ENCODE measurements around the gene SPOCD1.

Gene SPOCD1

GRCh38 chr1:31782421-31783410 is 33.1 kb downstream of the SPOCD1 start:
- no peaks in the 10 kb centered on the region for H3K36me3 ChIP-seq (ENCODE audit: control insufficient read depth, insufficient read depth, low read length)

GRCh38 chr1:31781756-31782371 is 34.0 kb downstream of the SPOCD1 start:
- Histone ChIP-seq H3K9ac (ENCODE audit: low read length) (no peak overlapping the region), H3K36me3 (ENCODE audit: control insufficient read depth, insufficient read depth, low read length) (no peaks in the 10 kb centered on the region), H3K4me1 (ENCODE audit: control insufficient read depth, insufficient read depth, low read length) (peaks cover 14% of the 10 kb centered on the region), H3K27me3 (ENCODE audit: control insufficient read depth, insufficient read depth, low read length) (peaks cover 2% of the 10 kb centered on the region), H3K9me3 (ENCODE audit: control insufficient read depth, low read length) (no peaks in the 10 kb centered on the region), H3K4me3 (ENCODE audit: low read length) (no peak overlapping the region)

More at GRCh38 chr1:31782421-31783410, 33.1 kb downstream of the SPOCD1 start:
- Histone ChIP-seq H3K27me3 (ENCODE audit: control insufficient read depth, insufficient read depth, low read length) (no peaks in the 10 kb centered on the region), H3K4me1 (ENCODE audit: control insufficient read depth, insufficient read depth, low read length) (peaks cover 14% of the 10 kb centered on the region), H3K9me3 (ENCODE audit: control insufficient read depth, low read length) (no peaks in the 10 kb centered on the region), H3K9ac (ENCODE audit: low read length) (no peak overlapping the region), H3K4me3 (ENCODE audit: low read length) (no peak overlapping the region)

DNA sequence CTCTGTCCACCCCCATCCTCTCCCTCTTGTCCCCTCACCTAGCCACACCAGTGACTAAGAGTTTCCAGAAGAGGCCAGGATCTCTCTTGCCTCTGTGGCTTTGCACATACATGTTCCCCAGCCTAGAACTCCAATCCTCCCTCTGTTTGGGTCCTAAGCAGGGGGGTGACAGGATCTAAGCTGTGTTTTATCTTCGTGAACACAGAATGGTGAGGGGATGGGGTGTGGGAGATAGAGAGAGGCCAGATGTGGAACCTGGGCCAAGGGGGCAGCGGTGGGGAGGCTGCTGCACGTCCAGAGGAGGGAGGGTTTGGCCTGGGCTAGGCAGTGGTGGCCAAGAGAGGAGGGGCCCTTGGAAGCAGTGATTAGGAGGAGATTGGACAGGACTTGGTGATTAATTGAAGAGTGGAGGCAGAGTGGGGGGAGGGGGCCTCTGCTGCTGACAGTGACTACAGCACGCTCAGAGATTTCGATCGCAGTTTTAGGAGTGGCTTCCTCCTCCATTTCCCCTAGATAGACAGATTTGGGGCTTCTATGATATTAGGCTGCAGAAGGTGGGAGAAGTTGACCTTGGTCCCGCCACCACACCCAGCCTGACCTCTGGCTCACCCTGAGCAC is 34.6 kb downstream of the SPOCD1 start:
- Histone ChIP-seq H3K9ac (ENCODE audit: low read length) (no peak overlapping the region), H3K4me1 (ENCODE audit: control insufficient read depth, insufficient read depth, low read length) (peaks cover 8% of the 10 kb centered on the region), H3K27me3 (ENCODE audit: control insufficient read depth, insufficient read depth, low read length) (peaks cover 9% of the 10 kb centered on the region), H3K36me3 (ENCODE audit: control insufficient read depth, insufficient read depth, low read length) (no peaks in the 10 kb centered on the region), H3K4me3 (ENCODE audit: low read length) (no peak overlapping the region), H3K9me3 (ENCODE audit: control insufficient read depth, low read length) (no peaks in the 10 kb centered on the region)

DNA sequence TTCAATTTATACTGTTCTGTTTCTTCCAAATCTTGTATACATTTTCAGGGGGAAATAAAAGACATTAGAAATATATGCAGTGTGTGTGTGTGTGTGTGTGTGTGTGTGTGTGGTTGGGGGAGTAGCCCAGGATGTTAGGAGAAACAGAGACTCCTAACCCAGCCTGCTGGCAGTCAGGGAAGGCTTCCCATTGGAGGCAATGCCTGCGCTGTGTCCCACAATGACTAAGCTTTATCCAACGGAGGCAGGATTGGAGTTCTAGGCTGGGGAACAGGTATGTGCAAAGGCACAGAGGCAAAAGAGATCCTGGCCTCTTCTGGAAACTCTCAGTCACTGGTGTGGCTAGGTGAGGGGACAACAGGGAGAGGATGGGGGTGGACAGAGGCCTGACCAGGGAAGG is 35.2 kb downstream of the SPOCD1 start:
- no peaks in the 10 kb centered on the region for H3K9me3 ChIP-seq (ENCODE audit: control insufficient read depth, low read length)
- H3K4me1 ChIP-seq (ENCODE audit: control insufficient read depth, insufficient read depth, low read length), result peaks cover 7% of the 10 kb centered on the region
- H3K27me3 ChIP-seq (ENCODE audit: control insufficient read depth, insufficient read depth, low read length), result peaks cover 9% of the 10 kb centered on the region
- no peak overlapping the region for H3K9ac ChIP-seq (ENCODE audit: low read length)
- no peaks in the 10 kb centered on the region for H3K36me3 ChIP-seq (ENCODE audit: control insufficient read depth, insufficient read depth, low read length)
- H3K4me3 ChIP-seq (ENCODE audit: low read length), result no peak overlapping the region

GRCh38 chr1:31779687-31780086 is 36.1 kb downstream of the SPOCD1 start:
- peaks cover 7% of the 10 kb centered on the region for H3K4me1 ChIP-seq (ENCODE audit: control insufficient read depth, insufficient read depth, low read length)
- H3K9ac ChIP-seq (ENCODE audit: low read length), result no peak overlapping the region
- no peak overlapping the region for H3K4me3 ChIP-seq (ENCODE audit: low read length)
- H3K27me3 ChIP-seq (ENCODE audit: control insufficient read depth, insufficient read depth, low read length), result peaks cover 15% of the 10 kb centered on the region
- H3K9me3 ChIP-seq (ENCODE audit: control insufficient read depth, low read length), result no peaks in the 10 kb centered on the region
- no peaks in the 10 kb centered on the region for H3K36me3 ChIP-seq (ENCODE audit: control insufficient read depth, insufficient read depth, low read length)

GRCh38 chr1:31778763-31779488 is 36.9 kb downstream of the SPOCD1 start:
- H3K27me3 ChIP-seq (ENCODE audit: control insufficient read depth, insufficient read depth, low read length), result peaks cover 22% of the 10 kb centered on the region
- H3K9ac ChIP-seq (ENCODE audit: low read length), result no peak overlapping the region
- peaks cover 7% of the 10 kb centered on the region for H3K4me1 ChIP-seq (ENCODE audit: control insufficient read depth, insufficient read depth, low read length)
- no peaks in the 10 kb centered on the region for H3K9me3 ChIP-seq (ENCODE audit: control insufficient read depth, low read length)
- H3K36me3 ChIP-seq (ENCODE audit: control insufficient read depth, insufficient read depth, low read length), result no peaks in the 10 kb centered on the region
- no peak overlapping the region for H3K4me3 ChIP-seq (ENCODE audit: low read length)

DNA sequence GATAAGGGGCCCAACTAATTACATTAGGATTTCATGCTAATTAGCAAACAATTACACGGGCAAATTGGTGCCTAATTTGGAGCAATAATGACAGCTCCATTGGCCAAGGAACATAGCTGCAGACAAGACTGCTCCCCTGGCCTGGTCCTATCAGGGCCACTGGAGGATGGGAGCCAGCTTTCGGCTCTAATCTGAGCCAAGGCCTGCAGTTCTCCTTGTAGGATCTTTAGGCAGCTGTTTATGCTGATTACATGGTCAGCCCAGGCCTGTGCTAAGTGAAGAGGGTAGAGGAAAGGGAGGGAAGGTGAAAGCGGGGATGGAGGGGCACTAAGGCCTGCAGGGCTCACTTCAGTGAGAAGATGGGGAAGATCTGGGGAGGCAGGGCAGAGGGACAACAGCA is 39.3 kb downstream of the SPOCD1 start:
- peaks cover 16% of the 10 kb centered on the region for H3K4me1 ChIP-seq (ENCODE audit: control insufficient read depth, insufficient read depth, low read length)
- H3K36me3 ChIP-seq (ENCODE audit: control insufficient read depth, insufficient read depth, low read length), result no peaks in the 10 kb centered on the region
- no peak overlapping the region for H3K4me3 ChIP-seq (ENCODE audit: low read length)
- H3K9ac ChIP-seq (ENCODE audit: low read length), result no peak overlapping the region
- peaks cover 46% of the 10 kb centered on the region for H3K27me3 ChIP-seq (ENCODE audit: control insufficient read depth, insufficient read depth, low read length)
- no peaks in the 10 kb centered on the region for H3K9me3 ChIP-seq (ENCODE audit: control insufficient read depth, low read length)

GRCh38 chr1:31776032-31776431 is 39.8 kb downstream of the SPOCD1 start:
- no peak overlapping the region for H3K9ac ChIP-seq (ENCODE audit: low read length)
- no peak overlapping the region for H3K4me3 ChIP-seq (ENCODE audit: low read length)
- H3K27me3 ChIP-seq (ENCODE audit: control insufficient read depth, insufficient read depth, low read length), result peaks cover 51% of the 10 kb centered on the region
- no peaks in the 10 kb centered on the region for H3K36me3 ChIP-seq (ENCODE audit: control insufficient read depth, insufficient read depth, low read length)
- H3K9me3 ChIP-seq (ENCODE audit: control insufficient read depth, low read length), result no peaks in the 10 kb centered on the region
- peaks cover 11% of the 10 kb centered on the region for H3K4me1 ChIP-seq (ENCODE audit: control insufficient read depth, insufficient read depth, low read length)

GRCh38 chr1:31775210-31775999 is 40.4 kb downstream of the SPOCD1 start:
- Histone ChIP-seq H3K4me3 (ENCODE audit: low read length) (no peak overlapping the region), H3K4me1 (ENCODE audit: control insufficient read depth, insufficient read depth, low read length) (peaks cover 11% of the 10 kb centered on the region), H3K9ac (ENCODE audit: low read length) (no peak overlapping the region), H3K9me3 (ENCODE audit: control insufficient read depth, low read length) (no peaks in the 10 kb centered on the region), H3K36me3 (ENCODE audit: control insufficient read depth, insufficient read depth, low read length) (no peaks in the 10 kb centered on the region), H3K27me3 (ENCODE audit: control insufficient read depth, insufficient read depth, low read length) (peaks cover 57% of the 10 kb centered on the region)

DNA sequence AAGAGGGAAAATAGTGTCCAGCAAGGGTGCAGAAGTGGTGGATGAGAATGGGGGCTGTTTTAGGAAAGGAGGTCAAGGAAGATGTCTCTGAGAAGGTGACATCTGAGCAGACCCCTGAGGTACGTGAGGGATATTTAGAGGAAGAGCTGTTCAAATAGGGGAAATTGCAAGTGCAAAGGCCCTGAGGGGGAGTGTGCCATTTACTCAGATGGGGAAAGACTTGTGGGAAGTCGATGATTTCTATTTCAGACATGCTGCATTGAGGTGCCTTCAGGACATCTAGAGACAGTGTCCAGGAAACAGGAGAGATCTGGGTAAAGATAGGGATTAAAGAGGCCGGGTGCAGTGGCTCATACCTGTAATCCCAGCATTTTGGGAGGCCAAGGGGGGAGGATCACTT is 41.3 kb downstream of the SPOCD1 start:
- no peak overlapping the region for H3K9ac ChIP-seq (ENCODE audit: low read length)
- H3K36me3 ChIP-seq (ENCODE audit: control insufficient read depth, insufficient read depth, low read length), result no peaks in the 10 kb centered on the region
- H3K27me3 ChIP-seq (ENCODE audit: control insufficient read depth, insufficient read depth, low read length), result peaks cover 67% of the 10 kb centered on the region
- no peak overlapping the region for H3K4me3 ChIP-seq (ENCODE audit: low read length)
- no peaks in the 10 kb centered on the region for H3K9me3 ChIP-seq (ENCODE audit: control insufficient read depth, low read length)
- peaks cover 11% of the 10 kb centered on the region for H3K4me1 ChIP-seq (ENCODE audit: control insufficient read depth, insufficient read depth, low read length)

GRCh38 chr1:31773861-31774260 is 42.0 kb downstream of the SPOCD1 start:
- Histone ChIP-seq H3K27me3 (ENCODE audit: control insufficient read depth, insufficient read depth, low read length) (peaks cover 72% of the 10 kb centered on the region), H3K9me3 (ENCODE audit: control insufficient read depth, low read length) (no peaks in the 10 kb centered on the region), H3K4me3 (ENCODE audit: low read length) (no peak overlapping the region), H3K9ac (ENCODE audit: low read length) (no peak overlapping the region), H3K4me1 (ENCODE audit: control insufficient read depth, insufficient read depth, low read length) (peaks cover 11% of the 10 kb centered on the region), H3K36me3 (ENCODE audit: control insufficient read depth, insufficient read depth, low read length) (peaks cover 4% of the 10 kb centered on the region)

Measured in mucosa of stomach (tissue), 1 donor.